HG03342 (cell line): ENCODE data around the gene SLC23A3.

Experiments used
- ATAC-seq: cut with Tn5 transposase; IDR thresholded peaks from one replicate; pipeline ENCODE4 v1.9.1; 2021; ENCODE audit warnings: mild to moderate bottlenecking, moderate library complexity; ENCODE audit not compliant: unreplicated experiment

Gene SLC23A3

GRCh38 chr2:219155054-219155644 lies 14.7 kb downstream of the SLC23A3 start:
- no peak for ATAC-seq

- no peak for ATAC-seq
Measured at GRCh38 chr2:219149667-219150066, 20.2 kb downstream of the SLC23A3 start.

- no peak for ATAC-seq
Measured at GRCh38 chr2:219142329-219142728, 27.5 kb downstream of the SLC23A3 start.

- ATAC-seq, result no peak
Measured at GRCh38 chr2:219140722-219141121, 29.1 kb downstream of the SLC23A3 start.

- ATAC-seq, result no peak
Measured at GRCh38 chr2:219133976-219134375, 35.9 kb downstream of the SLC23A3 start.

GRCh38 chr2:219131744-219132143 lies 38.1 kb downstream of the SLC23A3 start:
- ATAC-seq, result no peak

- no peak for ATAC-seq
Measured at GRCh38 chr2:219131327-219131726, 38.5 kb downstream of the SLC23A3 start.

GRCh38 chr2:219129589-219129988 lies 40.2 kb downstream of the SLC23A3 start:
- ATAC-seq, result no peak

GRCh38 chr2:219128396-219128795 lies 41.4 kb downstream of the SLC23A3 start:
- no peak for ATAC-seq

GRCh38 chr2:219127037-219127635 lies 42.7 kb downstream of the SLC23A3 start:
- ATAC-seq, result no peak

GRCh38 chr2:219126555-219126954 lies 43.3 kb downstream of the SLC23A3 start:
- ATAC-seq, result no peak

- ATAC-seq, result no peak
Measured at GRCh38 chr2:219125886-219126270, 44.0 kb downstream of the SLC23A3 start.

GRCh38 chr2:219125225-219125885 lies 44.5 kb downstream of the SLC23A3 start:
- no peak for ATAC-seq

- no peak for ATAC-seq
Measured at GRCh38 chr2:219124381-219125110, 45.3 kb downstream of the SLC23A3 start.

GRCh38 chr2:219123356-219124135 lies 46.3 kb downstream of the SLC23A3 start:
- ATAC-seq, result no peak

- no peak for ATAC-seq
Measured at GRCh38 chr2:219122202-219122980, 47.4 kb downstream of the SLC23A3 start.

GRCh38 chr2:219120082-219120481 lies 49.7 kb downstream of the SLC23A3 start:
- no peak for ATAC-seq

- ATAC-seq, result no peak
Measured at GRCh38 chr2:219119422-219120043, 50.3 kb downstream of the SLC23A3 start.

GRCh38 chr2:219118504-219118903 lies 51.3 kb downstream of the SLC23A3 start:
- ATAC-seq, result no peak
